Activated naive CD4-positive, alpha-beta T cell treated with anti-CD3 and anti-CD28 coated beads, Interleukin-2, amount 10 ng/mL, durations not matched to agents 7 days and 5 days (primary cell): ENCODE measurements around the gene PAK6.

Experiments
- CTCF ChIA-PET: fragments of 350-600 bp; sonication (Branson Sonifier 250); formaldehyde crosslinking; loops from one replicate; lab custom pipeline; 2021; ENCODE audit warnings: antibody characterized with exemption; lab: Charles Lee
- DNase-seq: peaks from one replicate; pipeline ENCODE4 v3.0.0-alpha.2; 2020
- H3K27ac Mint-ChIP-seq: one replicate; pipeline ENCODE4 v1.8.0; 2021; ENCODE audit warnings: mild to moderate bottlenecking, moderate library complexity, mixed read lengths
- H3K27me3 Mint-ChIP-seq: one replicate; pipeline ENCODE4 v1.8.0; 2021; ENCODE audit warnings: mild to moderate bottlenecking, mixed read lengths
- H3K36me3 Mint-ChIP-seq: one replicate; pipeline ENCODE4 v1.8.0; 2021; ENCODE audit warnings: mixed read lengths
- H3K4me1 Mint-ChIP-seq: one replicate; pipeline ENCODE4 v1.8.0; 2021; ENCODE audit warnings: mixed read lengths
- H3K4me3 Mint-ChIP-seq: one replicate; pipeline ENCODE4 v1.8.0; 2021; ENCODE audit warnings: mild to moderate bottlenecking, moderate library complexity, mixed read lengths
- H3K9me3 Mint-ChIP-seq: one replicate; pipeline ENCODE4 v1.8.0; 2021; ENCODE audit warnings: mixed read lengths

Gene PAK6

DNA sequence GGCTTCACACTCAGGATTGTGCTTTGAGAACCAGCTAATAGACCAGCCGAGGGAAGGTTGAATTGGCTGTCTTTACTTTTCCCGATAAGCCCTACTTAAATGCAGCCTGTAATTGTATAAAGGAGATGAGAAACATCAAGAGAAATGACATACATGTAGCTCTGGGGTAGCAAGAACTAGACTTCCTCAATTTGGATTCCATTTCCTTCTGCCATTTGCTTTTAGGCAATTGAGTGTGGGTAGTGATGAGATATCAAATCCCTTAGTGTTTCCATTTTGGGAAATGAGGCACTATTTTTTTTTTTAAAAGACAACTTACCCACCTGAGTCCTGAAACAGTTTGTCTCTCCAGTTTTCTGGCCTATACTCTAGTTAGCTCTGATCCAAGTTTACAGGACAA lies 86.8 kb downstream of the PAK6 start:
- DNase-seq: no peak
- Mint-ChIP-seq H3K9me3 (no peaks in the 10 kb centered on the region), H3K27me3 (peaks cover 24% of the 10 kb centered on the region), H3K27ac (no peak overlapping the region), H3K4me1 (peaks cover 29% of the 10 kb centered on the region), H3K36me3 (peaks cover 7% of the 10 kb centered on the region), H3K4me3 (no peak overlapping the region)
- CTCF ChIA-PET: interaction anchor here (0.6 to 5.8 kb wide), 7 partner anchors 11 to 441 kb away, joined by 3 to 104 read pairs (median 4); partner anchors contain the start of gene PLCB2
